ENCODE results near the gene CHFR. TPM values are rescaled to one million over a fixed set of nuclear protein-coding genes. Genes with fewer than 3 reads are reported as not detected.
"Not testable (repeated sequence)": the region's sequence is repeated elsewhere in the genome, so short reads cannot be mapped to it uniquely, and the experiment has no call there.

CHFR gene
- total RNA-seq, 2 donors from 2014 or later: 60.4 to 73.2 TPM

DNA sequence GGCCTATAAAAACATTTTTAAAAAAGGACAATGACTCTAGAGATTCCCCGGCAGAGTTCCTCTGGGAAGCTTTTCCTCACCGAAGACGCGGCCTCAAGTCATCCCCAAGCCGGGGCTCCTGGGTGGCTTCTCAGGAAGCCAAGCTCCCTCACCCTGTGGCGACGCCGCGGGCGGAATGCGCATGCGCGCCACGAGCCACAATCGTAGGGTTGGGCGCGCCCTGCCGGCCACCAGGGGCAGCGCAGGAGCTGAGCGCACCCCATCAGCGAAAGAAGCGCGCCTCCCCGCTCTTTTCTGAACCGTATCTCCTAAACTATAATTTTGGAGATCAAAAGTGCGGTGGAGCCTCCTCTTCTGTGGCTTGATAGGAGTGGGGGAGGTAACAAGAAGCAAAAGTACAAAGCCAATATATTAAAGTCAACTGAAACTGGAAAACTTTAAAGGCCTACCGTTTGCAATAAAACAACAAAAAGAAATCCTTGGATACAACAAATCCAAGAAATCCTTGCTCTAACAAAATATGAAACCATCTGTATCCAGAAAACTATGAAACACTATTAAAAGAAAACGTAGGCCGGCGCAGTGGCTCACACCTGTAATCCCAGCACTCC, 17.4 kb upstream of the CHFR start:
- ATAC-seq (peak in 1 of 2 donors; percentile 21), DNase-seq (ENCODE audit: low spot score in 2 of 2) (peak; percentile 91 to 96)
- Mint-ChIP-seq H3K9me3 (no peaks in the 10 kb centered on the region), H3K27ac (peak overlapping the region; percentile 86 to 88), H3K36me3 (peaks cover 0 to 16% of the 10 kb centered on the region in 2 donors)

DNA sequence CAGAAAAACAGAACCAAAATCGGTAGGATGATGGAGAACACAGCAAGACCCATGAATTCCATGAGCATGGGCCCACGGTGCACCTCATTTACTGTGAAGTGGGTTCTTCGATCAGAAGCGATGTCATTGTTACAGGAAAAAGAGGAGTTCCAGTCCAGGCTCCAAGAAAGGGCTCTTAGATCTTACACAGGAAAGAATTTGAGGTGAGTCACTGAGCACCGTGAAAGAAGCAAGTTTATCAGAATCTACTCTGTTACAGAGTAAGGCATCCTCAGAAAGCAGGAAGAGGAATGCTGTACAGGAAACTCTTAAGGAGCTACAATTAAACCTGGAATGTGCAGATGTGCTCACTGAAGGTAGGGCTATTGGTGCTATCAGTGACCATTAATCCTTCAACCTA, 11.6 kb upstream of the CHFR start:
- DNase-seq (ENCODE audit: low spot score in 2 of 2) (no peak), ATAC-seq (no peak)
- peaks cover 0 to 9% of the 10 kb centered on the region in 2 donors for H3K36me3 Mint-ChIP-seq
- H3K9me3 Mint-ChIP-seq: no peaks in the 10 kb centered on the region
- no peak overlapping the region for H3K27ac Mint-ChIP-seq

DNA sequence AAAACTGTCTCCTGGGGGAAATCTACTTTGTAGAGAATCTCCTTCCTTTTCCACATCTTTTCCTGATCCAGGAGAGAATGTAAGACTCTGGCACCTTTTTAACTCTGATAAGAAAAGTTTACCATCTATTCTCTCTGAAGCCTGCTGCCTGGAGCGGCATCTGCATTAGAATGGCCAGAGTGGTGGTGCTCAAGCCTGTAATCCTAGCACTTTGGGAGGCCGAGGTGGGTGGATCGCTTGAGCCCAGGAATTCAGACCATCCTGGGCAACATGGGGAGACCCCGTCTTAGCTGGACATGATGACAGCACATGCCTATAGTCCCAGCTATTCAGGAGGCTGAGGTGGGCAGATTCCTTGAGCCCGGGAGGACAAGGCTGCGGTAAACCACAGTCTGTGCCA, 1.4 kb upstream of the CHFR start:
- DNase-seq (ENCODE audit: low spot score in 2 of 2): no peak
- ATAC-seq: no peak
- Mint-ChIP-seq H3K36me3 (peaks cover 16 to 50% of the 10 kb centered on the region in 2 donors), H3K9me3 (peaks cover 0 to 15% of the 10 kb centered on the region in 2 donors), H3K27ac (peak overlapping the region; percentile 65 to 100)

DNA sequence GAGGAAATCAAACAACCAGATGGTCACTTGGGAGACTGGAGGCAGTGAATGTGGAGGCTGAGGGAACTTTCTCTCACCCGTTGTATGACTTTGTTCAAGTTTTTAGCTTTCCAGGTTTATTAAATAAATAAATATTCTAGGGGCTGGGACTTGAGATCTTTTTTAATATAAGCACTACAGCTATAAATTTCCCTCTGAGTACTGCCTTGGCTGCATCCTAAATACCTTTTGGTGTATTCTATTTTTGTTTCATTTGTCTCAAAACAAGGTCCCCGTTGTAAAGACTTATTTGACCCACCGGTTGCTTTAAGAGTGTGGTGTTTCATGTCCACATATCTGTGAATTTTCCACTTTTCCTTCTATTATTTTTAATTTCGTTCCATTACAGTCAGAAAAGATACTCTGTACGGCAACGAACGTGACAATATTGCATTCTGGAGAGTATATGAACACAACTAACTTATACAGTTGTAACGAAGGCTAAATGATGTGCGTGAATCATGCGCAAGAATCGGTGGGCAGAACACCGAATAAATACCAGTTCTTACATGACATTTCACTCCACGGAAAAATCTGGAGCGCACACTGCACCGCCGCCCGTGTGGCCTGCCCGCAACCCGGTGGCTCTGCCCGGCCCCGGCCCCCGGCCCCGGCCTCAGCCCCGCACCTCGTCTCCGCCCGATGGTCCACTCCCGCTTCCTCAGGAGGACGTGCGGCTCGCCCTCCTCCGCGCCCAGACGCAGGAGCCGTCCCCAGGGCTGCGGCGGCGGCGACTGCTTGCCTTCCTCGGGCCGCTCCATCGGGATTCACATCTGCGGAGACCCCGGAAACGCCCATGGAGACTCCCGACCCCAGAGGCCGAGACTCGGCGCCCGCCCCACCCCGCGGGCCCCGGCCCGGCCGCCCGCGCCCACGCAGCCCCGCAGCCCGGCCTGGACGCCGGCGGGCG, 602 bp downstream of the CHFR start:
- ATAC-seq (peak in 1 of 2 donors; percentile 8), DNase-seq (ENCODE audit: low spot score in 2 of 2) (no peak)
- peaks cover 0 to 15% of the 10 kb centered on the region in 2 donors for H3K9me3 Mint-ChIP-seq
- peak overlapping the region; percentile 55 to 100 for H3K27ac Mint-ChIP-seq
- H3K36me3 Mint-ChIP-seq: peaks cover 16 to 58% of the 10 kb centered on the region in 2 donors

DNA sequence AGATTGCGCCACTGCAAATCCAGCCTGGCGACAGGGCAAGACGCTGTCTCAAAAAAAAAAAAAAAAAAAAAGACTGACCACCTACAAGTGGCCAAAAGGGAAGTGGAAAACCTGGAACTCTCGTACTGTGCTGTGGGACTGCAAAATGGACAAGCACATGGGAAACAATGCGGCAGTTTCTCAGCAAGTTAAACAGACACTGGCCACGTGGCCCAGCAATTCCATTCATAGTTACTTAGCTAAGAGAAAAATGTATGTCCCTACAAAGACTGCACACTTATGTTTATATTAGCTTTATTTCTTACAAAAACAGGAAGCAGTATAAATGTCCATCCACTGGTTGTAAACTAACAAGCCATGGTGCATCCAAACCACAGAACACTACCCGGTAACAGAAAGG, 5.6 kb downstream of the CHFR start:
- Mint-ChIP-seq H3K27ac (no peak overlapping the region), H3K36me3 (peaks cover 13 to 32% of the 10 kb centered on the region in 2 donors), H3K9me3 (peaks cover 0 to 5% of the 10 kb centered on the region in 2 donors)
- DNase-seq (ENCODE audit: low spot score in 2 of 2) (no peak), ATAC-seq (no peak)

DNA sequence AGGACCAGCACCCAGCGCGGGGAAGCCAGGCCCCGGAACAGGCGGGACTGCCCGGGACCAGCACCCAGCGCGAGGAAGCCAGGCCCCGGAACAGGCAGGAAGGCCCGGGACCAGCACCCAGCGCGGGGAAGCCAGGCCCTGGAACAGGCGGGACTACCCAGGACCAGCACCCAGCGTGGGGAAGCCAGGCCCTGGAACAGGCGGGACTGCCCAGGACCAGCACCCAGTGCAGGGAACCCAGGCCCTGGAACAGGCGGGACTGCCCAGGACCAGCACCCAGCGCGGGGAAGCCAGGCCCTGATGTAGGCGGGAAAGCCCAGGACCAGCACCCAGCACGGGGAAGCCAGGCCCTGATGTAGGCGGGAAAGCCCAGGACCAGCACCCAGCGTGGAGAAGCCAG, 12.8 kb downstream of the CHFR start:
- not testable (repeated sequence) for H3K9me3 Mint-ChIP-seq; DNase-seq (ENCODE audit: low spot score in 2 of 2); H3K27ac Mint-ChIP-seq; ATAC-seq
- H3K36me3 Mint-ChIP-seq: peaks cover under 1 to 22% of the 10 kb centered on the region in 2 donors

DNA sequence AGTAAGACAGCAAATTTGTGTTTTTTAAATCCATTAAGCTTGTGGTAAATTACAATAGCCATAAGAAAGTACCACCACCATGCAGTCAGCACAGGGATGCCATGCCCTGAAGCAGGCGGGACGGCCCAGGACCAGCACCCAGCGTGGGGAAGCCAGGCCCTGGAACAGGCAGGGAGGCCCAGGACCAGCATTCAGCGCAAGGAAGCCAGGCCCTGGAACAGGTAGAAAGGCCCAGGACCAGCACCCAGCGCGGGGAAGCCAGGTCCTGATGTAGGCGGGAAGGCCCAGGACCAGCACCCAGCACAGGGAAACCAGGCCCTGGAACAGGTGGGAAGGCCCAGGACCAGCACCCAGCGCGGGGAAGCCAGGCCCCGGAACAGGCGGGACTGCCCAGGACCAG, 13.2 kb downstream of the CHFR start:
- Mint-ChIP-seq H3K27ac (peak overlapping the region; percentile 26 to 79), H3K9me3 (no peaks in the 10 kb centered on the region), H3K36me3 (peaks cover 0 to 22% of the 10 kb centered on the region in 2 donors)
- ATAC-seq (no peak), DNase-seq (ENCODE audit: low spot score in 2 of 2) (no peak)

DNA sequence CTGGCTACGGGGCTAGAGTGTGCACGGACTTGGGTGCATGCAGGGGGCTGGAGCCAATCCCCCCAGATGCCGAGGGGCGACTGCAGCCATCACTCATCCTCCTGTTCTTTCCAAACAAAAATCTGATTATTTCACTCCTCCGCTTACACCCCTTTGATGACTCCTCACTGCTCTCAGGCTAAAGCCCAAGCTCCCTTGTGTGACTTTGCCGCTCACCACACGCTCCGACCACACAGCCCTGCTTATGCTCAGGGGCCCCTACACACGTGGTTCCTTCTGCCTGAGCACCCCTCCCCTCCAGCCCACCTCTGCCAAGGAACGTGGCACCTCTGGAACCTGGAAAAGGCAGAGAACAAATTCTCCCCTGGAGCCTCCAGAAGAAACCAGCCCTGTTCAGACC, 13.7 kb downstream of the CHFR start:
- Mint-ChIP-seq H3K36me3 (peaks cover 0 to 22% of the 10 kb centered on the region in 2 donors), H3K27ac (peak overlapping the region; percentile 26 to 79), H3K9me3 (no peaks in the 10 kb centered on the region)
- DNase-seq (ENCODE audit: low spot score in 2 of 2) (no peak), ATAC-seq (peak; percentile 50 to 55)

DNA sequence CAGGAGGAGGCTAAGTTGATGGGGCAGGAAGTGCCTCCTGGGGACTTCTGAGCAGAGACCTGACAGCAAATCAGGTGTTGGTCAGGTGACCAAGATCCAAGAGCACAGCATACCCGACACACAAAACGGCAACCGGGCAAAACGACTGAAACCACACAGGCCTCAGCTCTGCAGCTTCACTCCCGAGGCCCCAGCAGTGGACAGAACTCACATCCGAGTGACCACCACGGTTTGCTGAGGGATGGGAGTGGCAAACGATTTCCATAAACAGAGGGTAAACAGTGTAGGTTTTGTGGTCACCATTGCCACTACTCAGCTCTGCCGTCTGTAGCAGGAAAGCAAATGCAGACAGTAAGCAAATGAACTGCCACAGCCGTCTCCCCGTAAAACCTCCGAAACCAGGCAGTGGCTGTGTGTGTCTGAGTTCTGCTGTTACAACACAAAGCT, 14.4 kb downstream of the CHFR start:
- DNase-seq (ENCODE audit: low spot score in 2 of 2): peak in 1 of 2 donors; percentile 24
- Mint-ChIP-seq H3K9me3 (no peaks in the 10 kb centered on the region), H3K36me3 (peaks cover 0 to 27% of the 10 kb centered on the region in 2 donors), H3K27ac (peak overlapping the region; percentile 46 to 85)
- ATAC-seq: peak; percentile 73 to 80

DNA sequence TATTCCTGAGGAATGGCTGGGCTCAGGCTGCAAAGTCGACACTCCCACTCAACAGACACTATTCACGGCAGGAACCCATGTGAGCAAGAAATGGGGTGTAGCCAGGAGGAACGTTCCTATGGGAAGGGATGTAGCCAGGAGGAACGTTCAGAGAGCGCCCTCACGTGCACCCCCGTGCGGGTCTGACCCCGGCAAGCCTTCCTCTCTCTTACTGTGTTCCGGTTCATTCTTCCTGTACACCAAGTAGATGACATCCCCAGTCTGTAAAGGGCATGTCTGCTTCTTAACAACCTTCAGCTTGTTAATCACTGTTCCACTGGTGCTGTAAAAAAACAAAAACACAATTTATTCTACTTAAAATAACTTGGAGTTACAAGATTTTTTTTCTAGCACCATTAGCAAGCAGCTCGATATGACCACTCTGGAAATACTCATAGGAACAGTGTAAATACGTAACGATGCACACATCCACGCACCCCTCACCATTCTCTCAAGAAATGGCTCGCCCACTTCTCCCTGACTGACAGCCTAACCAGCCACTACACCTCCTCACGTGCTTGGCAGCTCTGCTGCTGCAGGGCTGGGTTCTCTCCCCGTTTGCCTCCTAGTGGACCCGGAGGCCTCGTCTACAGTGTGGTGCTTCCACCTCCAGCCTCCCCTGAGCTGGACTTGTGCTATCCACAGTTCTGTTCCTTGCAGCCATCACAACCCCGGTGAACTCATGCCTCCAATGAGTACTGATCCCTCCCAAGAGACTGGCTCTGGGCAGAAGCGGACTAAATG, 15.1 kb downstream of the CHFR start:
- H3K9me3 Mint-ChIP-seq: no peaks in the 10 kb centered on the region
- DNase-seq (ENCODE audit: low spot score in 2 of 2): no peak
- peak; percentile 15 to 29 for ATAC-seq
- H3K36me3 Mint-ChIP-seq: peaks cover 5 to 34% of the 10 kb centered on the region in 2 donors
- H3K27ac Mint-ChIP-seq: peak overlapping the region; percentile 46 to 85

DNA sequence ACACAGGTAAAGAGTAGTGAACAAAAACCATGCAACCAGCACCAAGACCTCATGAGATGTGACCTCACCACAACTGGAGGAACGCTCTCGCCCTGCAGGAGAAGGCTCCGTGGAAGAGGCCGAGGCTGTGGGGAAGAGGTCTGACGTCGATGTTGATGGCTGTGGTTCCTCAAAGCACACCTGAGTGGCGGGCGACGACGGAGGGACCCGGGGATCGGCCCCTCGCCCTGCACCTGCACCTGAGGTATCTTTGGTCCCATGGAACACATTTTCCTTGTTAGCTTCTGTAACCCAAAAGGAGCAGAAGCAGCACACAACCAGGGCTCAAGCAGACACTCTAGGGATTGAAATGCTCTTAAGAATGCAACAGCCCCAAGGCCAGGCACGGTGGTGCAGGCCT, 17.9 kb downstream of the CHFR start:
- Mint-ChIP-seq H3K36me3 (peaks cover 16 to 35% of the 10 kb centered on the region in 2 donors), H3K9me3 (no peaks in the 10 kb centered on the region), H3K27ac (no peak overlapping the region)
- DNase-seq (ENCODE audit: low spot score in 2 of 2) (no peak), ATAC-seq (no peak)

DNA sequence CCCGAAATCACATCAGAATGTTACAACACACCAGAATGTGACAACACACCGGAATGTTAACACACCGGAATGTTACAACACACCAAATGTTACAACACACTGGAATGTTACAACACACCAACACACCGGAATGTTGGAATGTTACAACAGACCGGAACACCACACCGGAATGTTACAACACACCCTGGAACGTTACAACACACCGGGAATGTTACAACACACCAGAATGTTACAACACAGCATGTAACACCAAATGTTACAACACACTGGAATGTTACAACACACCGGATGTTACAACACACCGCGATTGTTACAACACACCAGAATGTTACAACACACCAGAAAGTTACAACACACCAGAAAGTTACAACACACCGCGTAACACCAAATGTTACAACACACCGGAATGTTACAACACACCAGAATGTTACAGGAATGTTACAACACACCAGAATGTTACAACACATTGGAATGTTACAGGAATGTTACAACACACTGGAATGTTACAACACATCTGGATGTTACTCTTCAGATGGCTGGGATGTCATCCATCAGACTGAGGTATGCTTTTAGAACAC, 21.1 kb downstream of the CHFR start:
- Mint-ChIP-seq H3K36me3 (peaks cover 16 to 24% of the 10 kb centered on the region in 2 donors), H3K9me3 (no peaks in the 10 kb centered on the region), H3K27ac (peak overlapping the region; percentile 71 to 90)
- ATAC-seq (peak in 1 of 2 donors; percentile 9), DNase-seq (ENCODE audit: low spot score in 2 of 2) (no peak)

DNA sequence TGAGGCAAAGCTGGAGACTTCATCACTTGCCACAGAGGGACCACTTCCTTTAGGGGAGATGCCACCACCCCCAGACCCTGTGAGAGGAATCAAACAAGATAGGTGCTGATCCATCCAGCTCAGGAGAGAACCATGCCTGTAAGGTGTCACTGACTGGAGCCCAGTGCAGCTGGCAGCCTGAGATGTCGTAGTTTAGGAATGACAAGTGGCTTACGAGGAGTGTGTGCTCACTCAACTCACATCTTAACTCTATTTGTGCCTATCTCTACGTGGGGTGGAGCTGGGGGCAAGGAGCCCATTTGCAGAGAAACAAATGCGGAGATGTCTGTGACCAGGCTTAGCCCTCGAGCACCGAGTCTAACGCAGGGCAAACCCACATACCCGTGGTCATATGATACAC, 25.8 kb downstream of the CHFR start:
- ATAC-seq (no peak), DNase-seq (ENCODE audit: low spot score in 2 of 2) (no peak)
- Mint-ChIP-seq H3K9me3 (no peaks in the 10 kb centered on the region), H3K36me3 (peaks cover under 1 to 11% of the 10 kb centered on the region in 2 donors), H3K27ac (no peak overlapping the region)

DNA sequence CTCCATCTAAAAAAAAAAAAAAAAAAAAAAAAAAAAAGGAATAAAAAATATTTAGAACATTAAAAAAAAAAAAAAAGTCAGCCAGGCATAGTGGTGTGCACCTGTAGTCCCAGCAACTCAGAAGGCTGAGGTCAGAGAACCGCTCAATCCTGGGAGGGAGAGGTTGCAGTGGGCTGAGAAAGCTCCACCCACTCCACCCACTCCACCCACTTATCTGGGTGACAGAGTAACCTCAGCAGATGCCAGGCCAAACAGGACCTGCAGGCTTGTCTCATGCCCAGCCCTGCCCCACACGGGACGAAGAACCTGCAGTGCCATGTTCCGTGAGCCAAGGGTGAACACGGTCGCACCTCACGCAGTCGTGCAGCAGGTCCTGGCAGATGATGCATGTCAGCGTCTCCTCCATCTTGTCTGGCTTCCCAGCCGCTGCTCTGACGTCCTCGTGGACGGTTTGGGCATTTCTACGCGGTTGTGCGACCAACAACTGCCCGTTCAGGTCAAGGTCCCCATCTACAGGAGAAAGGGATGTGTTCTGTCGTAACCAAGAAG, 28.6 kb downstream of the CHFR start:
- ATAC-seq: no peak
- peaks cover 13 to 17% of the 10 kb centered on the region in 2 donors for H3K36me3 Mint-ChIP-seq
- DNase-seq (ENCODE audit: low spot score in 2 of 2): no peak
- H3K9me3 Mint-ChIP-seq: no peaks in the 10 kb centered on the region
- peak overlapping the region in 1 of 2 donors; percentile 87 for H3K27ac Mint-ChIP-seq

DNA sequence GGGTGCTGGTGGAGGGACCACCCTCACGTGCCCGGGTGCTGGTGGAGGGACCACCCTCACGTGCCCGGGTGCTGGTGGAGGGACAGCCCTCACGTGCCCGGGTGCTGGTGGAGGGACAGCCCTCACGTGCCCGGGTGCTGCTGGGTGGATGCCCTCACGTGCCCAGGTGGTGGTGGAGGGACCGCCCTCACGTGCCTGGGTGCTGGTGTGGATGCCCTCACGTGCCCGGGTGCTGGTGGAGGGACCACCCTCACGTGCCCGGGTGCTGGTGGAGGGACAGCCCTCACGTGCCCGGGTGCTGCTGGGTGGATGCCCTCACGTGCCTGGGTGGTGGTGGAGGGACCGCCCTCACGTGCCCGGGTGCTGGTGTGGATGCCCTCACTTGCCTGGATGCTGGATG, 30.4 kb downstream of the CHFR start:
- not testable (repeated sequence) for ATAC-seq; H3K27ac Mint-ChIP-seq; H3K9me3 Mint-ChIP-seq; DNase-seq (ENCODE audit: low spot score in 2 of 2)
- H3K36me3 Mint-ChIP-seq: peaks cover 14 to 17% of the 10 kb centered on the region in 2 donors

DNA sequence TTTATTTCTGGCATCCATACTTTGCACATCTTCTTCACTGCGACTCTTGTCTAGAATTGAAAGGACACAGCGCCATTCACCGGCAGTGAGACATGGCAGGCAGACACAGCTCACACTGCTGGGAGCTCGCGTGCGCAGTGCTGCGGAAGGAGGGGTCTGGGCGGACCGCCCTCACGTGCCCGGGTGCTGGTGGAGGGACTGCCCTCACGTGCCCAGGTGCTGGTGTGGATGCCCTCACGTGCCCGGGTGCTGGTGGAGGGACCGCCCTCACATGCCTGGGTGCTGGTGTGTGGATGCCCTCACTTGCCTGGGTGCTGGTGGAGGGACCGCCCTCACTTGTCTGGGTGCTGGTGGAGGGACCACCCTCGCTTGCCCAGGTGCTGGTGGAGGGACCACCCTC, 30.8 kb downstream of the CHFR start:
- DNase-seq (ENCODE audit: low spot score in 2 of 2): no peak
- no peak for ATAC-seq
- Mint-ChIP-seq H3K27ac (peak overlapping the region in 1 of 2 donors; percentile 36), H3K36me3 (peaks cover 14 to 19% of the 10 kb centered on the region in 2 donors), H3K9me3 (no peaks in the 10 kb centered on the region)
